ENCODE data around the gene PCLO.
A peak's percentile ranks its signal among the peaks of the same experiment; 100 is the strongest.
"Not testable (repeated sequence)": the region's sequence is repeated elsewhere in the genome, so short reads cannot be mapped to it uniquely, and the experiment has no call there.

PCLO gene

GRCh38 chr7:82726038-82726800 is 436.5 kb downstream of the PCLO start:
- no peak for DNase-seq

GRCh38 chr7:82723411-82723810 is 439.3 kb downstream of the PCLO start:
- DNase-seq = no peak

GRCh38 chr7:82722946-82723345 is 439.7 kb downstream of the PCLO start:
- DNase-seq = no peak

- DNase-seq = no peak
Observed at GRCh38 chr7:82715344-82715743, 447.3 kb downstream of the PCLO start.

GRCh38 chr7:82714883-82715282 is 447.8 kb downstream of the PCLO start:
- no peak for DNase-seq

- DNase-seq = no peak
Observed at GRCh38 chr7:82713506-82713905, 449.2 kb downstream of the PCLO start.

- DNase-seq = not testable (repeated sequence)
Observed at GRCh38 chr7:82706344-82706743, 456.3 kb downstream of the PCLO start.

- DNase-seq = no peak
Observed at GRCh38 chr7:82705517-82706260, 457.0 kb downstream of the PCLO start.

GRCh38 chr7:82704121-82704520 is 458.6 kb downstream of the PCLO start:
- DNase-seq = peak; percentile 37

Measured in NCI-H748 treated with DMSO at 0.1 percent for 48 hours (cell line).